T-helper 1 cell treated with Interleukin-12 subunit alpha and Interleukin-12 subunit beta and Interleukin-4 antibody, amounts not matched to agents 30 ng/mL and 1 ng/mL, for 36 hours (primary cell): ENCODE measurements around the gene FHOD3. TPM values are rescaled to one million over a fixed set of nuclear protein-coding genes. Genes with fewer than 3 reads are reported as not detected.

Source experiments
- intact Hi-C: fragments of 100-400 bp; cut with micrococcal nuclease; formaldehyde crosslinking; loops from one replicate; pipeline ENCODE4 v1.15.1; 2024
- total RNA-seq: library from RNA; stranded (reverse); gene quantifications from 2 replicates; pipeline ENCODE4 v1.2.3, GENCODE V29; 2022

FHOD3 gene
- total RNA-seq, 1 donor from 2014 or later, result not detected

DNA sequence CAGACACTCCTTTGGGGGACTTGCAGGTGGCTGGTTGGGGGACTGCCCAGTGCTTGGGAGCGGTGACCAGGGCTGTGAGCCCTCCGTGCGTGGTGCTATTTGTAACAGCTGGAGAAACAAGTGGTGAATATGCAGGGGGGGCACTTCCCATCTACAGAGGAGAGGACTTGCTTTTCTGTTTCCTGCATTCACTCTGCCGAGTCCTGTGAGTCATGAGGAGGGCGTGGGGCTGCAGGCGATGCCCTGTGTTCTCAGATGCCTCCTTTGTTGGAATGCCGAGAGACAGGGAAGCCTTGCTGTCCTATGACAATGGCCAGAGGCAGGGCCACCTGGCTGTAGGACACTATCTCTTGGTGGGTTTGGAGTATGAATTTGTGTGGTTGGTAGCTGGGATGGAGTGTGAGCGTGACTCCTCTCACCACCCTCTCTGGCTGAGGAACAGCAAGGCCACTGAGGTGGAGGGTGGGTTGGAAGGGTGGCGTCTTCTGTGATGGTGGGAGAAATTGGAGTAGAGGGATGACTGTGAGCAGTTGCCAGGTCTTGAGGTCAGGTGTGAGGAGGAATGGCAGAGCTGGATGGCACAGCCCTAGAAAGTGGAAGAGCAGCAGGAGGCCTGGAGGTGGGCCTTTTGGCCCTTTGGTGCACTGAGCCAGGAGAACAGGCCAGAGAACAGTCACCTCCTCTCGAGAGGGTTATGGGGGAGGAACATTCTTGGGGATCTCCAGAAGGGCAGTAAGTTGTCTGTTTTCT, 24.3 kb downstream of the FHOD3 start:
- intact Hi-C loops, result no loop called here

DNA sequence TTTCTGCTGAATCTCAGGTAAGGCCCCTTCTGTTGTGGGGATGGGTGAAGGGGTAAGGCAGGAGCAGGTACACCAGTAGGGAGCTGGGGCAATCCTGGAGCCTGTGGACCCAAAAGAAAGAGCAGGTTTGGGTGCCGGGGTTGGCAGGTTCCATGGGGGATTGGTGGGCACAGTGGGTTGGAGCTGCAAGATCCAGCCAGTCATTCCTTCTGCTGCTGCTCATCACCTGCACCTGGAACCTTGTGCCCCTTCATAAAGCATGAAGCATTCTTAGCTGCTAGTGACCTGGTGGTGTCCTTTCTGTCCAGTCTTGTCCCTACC, 24.9 kb downstream of the FHOD3 start:
- intact Hi-C loops, result no loop called here

DNA sequence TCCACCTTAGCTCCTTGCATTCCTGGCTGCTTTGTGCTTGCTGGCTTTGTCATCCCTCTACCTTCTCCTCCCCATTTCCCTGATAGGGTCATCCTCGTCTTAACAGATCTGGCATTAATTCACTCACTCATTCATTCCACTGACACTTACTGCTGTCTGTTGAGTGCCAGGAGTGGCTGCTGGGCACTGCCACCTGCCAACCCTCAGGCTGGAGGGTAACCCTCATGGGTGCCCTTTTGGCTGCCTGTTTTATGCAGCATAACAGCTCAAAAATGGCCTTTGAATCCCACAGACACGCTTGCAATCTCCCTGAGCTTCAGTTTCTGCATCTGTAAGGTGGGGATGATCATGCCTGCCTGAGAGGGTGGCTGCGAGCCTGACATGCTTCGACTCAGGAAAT, 25.2 kb downstream of the FHOD3 start:
- intact Hi-C loops, result no loop called here

DNA sequence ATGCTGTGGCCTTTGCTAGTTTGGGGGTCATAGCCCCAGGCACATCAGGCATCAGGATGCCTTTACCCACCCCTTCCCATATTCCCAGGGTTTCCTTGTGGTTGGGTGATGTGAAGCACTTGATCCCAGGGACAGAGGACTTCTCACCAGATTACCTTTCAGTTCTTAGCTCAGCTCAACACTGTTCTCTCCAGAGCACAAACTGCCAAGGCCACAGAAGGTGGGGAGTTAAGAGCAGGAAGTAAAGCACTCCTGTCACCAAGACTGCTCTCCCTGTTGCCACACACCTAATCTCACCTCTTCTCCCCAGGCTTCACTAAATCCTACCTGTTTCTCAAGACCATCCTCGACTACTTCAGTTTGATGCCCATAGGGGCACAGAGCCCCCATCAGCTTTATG, 25.9 kb downstream of the FHOD3 start:
- intact Hi-C loops, result no loop called here

DNA sequence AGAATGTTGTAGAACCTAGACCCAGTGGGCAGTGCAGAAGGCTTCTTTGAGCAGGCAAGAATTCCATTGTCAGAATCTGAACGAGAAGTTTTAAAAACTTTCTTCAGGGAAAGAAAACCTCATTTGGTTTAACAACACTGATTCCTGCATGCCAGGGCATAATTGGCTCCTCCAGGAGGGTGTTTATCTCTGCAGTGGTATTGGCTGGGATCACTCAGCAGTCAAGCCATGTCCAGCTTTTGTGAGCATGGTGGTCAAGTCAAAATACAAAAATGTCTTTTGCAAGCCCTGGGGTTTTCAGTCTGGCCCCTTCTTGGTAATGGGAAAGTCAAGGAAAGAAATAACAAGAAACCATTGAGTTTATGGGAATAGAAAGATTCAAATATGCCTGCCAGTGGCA, 28.3 kb downstream of the FHOD3 start:
- intact Hi-C loops, result no loop called here

DNA sequence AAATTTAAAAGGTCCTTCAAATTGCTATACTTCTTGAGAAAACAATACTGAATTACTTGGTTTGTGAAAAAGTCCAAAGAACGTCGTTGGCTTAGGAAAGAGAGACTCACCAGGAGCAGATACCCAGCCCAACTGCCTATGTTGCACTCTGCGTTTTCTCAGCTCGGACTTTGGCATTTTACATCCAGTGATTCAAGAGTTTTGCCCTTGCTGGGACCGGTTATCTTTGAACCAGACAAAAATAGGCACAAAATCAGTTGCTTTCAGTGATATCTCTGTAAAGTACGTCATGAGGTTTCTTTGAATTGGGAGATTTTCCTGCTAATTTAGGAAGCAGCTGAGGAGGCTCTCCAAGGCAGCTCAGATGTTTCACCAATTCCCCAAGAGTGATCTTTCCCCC, 29.3 kb downstream of the FHOD3 start:
- intact Hi-C loops, result no loop called here

DNA sequence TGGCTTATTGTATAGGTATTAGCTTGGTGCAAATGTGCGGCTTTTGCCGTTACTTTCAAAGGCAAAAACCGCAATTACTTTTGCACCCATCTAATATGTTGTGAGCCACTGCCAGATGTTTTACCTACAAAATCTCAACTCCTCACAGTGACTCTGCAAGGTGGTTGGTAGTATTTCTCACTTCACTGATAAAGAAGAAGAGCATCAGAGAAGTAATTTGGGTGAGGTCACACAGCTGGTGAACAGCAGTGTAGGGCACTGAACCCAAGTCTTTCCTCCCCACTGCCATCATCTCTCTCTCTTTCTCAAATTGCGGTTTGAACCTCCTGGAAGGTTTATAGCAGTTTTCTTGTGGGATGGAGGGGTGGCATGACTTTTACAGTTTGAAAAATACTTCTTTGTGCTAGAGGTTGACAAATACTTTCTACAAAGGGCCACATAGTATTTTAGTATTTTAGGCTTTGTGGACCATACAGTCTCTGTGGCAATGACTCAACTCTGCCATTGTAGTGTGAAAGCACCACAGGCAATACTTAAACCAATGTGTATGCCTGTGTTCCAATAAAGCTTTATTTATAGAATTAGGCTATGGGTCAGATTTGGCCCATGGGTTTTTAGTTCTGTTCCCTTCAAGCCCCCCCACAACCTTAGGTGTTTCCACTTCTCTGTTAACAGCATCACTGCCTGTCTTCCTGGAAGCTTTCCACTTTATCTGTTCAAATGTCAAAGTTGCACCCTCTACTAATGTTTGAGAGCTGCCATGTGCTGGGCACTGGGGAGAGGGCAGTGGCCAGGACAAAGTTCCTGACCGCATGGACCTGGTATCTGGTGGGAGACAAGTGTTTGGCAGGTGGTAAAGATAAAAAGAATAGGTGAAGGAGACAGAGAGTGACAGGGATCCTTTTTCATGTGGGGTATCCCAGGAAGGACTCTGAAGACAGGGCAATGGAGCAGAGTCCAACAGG, 30.1 kb downstream of the FHOD3 start:
- intact Hi-C loops, result no loop called here

DNA sequence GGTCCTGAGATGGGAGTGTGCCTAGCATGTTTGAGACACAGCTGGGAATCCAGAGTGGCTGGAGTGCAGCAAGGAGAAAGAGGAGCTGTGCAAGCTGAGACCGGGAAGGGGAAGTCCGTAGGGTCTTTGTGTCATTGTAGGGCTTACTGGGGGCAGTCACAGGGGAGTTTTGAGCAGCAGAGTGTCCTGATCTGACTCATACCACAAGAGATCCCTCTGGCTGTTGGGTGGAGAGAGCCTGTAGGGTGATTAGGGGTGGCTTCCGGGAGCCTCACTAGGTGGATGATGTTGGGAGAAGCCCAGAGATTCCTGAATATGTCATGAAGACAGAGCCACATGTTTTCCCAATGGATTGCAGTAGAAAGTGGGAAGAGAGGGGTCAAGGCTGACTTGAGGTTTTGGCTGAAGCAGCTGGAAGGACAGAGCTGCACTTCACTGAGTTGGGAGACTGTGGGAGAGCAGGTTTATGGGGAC, 30.9 kb downstream of the FHOD3 start:
- intact Hi-C loops, result no loop called here

DNA sequence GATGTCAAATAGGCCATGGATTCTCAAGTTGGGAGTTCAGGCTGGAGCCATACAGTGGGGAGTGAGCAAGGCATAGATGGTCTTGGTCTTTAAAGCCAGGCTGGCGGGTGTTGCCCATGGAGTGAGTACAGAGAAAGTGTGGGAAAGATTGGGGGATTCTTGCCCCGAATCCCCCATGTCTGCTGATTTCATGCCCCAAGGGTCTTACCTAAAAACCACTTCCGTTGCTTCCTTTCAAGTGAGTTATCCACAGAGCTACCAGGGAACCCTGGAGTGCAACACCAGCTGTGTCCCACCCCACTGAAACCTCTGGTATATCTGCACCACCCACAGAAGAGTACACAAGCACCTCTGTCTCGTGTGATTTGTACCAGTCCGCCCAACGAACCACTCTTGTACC, 31.4 kb downstream of the FHOD3 start:
- intact Hi-C loops, result no loop called here

DNA sequence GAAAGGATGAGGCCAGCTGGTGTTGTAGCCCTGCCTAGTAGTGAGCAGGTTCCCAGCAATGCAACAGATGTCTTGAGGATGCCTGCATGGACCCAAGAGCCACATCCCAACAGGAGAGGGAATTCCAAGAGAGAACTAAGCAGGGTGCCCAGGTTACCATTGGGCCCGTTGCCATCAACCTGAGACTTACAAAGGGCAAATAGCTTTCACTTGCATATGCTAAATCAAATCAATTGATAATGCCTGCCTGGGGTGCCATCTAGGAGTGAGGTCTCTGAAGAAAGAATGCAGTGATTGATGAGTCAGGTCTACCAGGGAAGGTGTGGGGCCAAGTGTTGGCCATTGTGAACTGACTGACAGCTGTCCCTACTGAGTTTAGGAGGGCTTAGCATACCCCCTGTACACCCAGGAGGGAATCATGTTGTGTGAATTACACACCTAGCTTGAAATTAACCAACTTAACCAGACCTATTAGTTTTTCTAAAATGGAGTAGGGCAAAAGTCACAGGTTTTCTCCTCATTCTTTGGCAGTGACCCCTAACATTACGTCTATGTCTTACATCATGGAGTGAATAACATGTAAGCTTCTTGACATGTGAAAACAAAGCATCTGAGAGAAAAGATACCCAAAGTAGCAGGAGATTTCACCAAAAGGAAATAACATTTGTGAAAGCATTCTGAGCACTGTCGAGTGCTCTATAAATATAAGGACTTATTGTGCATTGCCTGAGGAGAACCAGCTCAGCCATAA, 32.3 kb downstream of the FHOD3 start:
- intact Hi-C loops, result no loop called here

DNA sequence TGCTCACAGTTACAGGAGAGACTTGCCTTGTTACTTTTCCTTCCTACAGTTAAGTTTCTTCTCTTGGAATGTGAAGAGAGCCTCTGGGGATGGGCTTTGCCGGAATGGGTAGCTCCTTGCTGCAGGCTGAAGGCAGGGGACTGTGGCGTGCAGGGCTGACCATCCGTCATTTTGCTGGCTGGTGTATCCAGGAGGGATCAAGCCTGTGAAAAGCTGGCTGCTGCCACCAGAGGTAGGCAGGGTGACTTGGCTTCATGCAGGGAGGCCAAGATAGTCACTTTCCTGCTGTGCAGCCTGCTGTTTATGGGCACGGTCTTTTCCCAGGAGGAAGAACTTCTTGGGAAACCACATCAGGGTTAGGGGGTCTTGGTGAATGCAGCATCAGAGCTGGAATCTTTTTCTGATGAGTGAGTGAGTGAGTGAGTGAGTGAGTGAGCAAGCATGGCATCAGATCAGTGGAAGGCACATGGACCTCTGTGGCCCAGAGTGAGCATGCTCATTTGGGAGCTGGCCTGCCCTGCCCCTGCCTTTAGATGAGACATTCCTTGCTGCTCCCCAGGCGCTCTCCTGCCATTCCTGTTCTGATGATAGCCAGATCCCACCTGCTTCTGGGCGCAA, 33.0 kb downstream of the FHOD3 start:
- intact Hi-C loops, result no loop called here

DNA sequence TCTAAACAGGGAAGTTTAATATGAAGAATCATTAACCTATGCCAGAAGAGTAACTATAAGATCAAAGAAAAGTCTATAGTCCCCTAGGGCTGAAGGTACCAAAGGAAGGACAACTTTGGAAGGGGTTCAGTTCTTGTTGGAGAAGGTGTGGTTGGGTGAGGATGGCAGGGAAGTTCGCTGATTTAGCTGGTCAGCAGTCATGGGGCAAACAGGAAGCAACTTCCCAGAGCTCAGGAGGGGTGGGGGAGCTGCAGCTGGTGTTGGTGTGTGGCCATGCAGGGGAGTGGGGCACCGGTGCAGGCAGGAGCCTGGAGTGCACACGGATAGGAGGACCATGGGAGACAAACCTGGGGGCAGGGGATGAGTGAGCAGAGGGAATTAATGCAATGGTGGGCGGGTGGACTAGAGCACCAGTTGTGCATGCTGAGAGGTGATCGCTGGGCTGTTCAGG, 34.0 kb downstream of the FHOD3 start:
- intact Hi-C loops, result no loop called here

DNA sequence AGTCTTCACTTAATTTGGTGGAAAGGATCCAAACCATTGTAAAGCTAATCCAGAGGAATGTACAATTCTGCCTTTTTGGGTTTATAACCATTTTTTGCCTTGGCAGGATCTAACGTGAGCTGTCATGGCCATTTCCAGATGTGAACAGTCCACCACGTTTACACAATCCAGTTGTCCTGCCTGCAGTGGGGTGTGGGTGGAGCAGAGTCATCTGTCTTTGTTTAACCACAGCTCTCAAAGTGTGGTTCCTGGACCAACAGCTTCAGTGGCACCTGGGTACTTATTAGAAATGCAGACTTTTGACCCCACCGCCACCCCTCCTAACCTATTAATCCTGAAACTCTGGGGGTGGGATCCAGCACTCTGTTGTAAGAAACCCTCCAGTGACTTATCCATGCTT, 35.9 kb downstream of the FHOD3 start:
- intact Hi-C loops, result no loop called here

DNA sequence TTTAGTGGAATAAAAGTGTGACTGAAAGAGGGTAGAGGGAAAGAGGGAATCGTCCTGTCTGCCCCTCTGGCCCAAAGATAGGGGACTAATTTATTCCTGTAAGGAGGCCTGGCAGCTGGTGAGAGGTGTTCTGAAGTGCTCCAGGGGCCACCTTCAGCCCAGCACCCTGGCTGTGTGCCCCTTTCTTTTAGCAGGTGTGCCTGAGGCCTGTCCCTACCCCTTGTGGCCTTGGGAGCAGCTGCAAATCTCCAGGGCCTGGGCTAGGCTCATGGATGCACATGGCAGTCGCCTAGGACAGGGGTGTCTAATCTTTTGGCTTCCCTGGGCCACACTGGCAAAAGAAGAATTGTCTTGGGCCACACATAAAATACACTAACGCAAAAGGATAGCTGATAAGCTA, 37.3 kb downstream of the FHOD3 start:
- intact Hi-C loops, result no loop called here

DNA sequence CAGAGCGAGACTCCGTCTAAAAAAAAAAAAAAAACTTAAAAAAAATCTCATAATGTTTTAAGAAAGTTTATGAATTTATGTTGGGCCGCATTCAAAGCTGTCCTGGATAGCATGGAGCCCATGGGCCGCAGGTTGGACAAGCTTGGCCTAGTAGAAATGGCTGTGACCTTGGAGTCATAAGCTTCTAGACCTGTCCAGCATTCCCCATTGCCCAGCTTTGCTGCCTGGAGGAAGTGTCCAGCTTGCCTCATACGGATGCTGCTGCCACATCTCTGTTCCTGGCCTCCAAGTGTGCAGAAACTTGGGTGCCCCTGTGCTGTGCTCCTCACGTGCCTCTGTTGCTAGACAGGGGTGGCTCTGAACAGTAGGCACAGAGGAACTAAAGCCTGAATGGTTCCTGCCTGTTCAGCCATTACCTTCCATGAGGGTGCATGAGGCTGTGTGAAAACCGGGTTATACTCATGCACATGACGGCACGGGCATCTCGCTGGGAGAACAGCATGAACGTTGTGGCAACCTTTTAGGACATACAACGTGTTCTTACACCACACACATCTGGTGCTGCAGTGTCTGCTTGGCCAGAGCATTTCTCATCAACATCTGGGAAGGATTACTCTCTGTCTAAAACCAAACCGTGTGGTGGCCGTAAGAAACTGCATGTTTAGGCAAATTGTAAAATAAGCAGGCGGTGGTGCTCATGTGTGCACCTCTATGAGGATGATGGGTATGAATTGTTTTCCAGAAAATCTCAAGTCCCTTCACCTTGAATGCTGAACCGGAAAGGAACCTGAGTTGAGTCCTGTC, 38.2 kb downstream of the FHOD3 start:
- intact Hi-C loops, result no loop called here

DNA sequence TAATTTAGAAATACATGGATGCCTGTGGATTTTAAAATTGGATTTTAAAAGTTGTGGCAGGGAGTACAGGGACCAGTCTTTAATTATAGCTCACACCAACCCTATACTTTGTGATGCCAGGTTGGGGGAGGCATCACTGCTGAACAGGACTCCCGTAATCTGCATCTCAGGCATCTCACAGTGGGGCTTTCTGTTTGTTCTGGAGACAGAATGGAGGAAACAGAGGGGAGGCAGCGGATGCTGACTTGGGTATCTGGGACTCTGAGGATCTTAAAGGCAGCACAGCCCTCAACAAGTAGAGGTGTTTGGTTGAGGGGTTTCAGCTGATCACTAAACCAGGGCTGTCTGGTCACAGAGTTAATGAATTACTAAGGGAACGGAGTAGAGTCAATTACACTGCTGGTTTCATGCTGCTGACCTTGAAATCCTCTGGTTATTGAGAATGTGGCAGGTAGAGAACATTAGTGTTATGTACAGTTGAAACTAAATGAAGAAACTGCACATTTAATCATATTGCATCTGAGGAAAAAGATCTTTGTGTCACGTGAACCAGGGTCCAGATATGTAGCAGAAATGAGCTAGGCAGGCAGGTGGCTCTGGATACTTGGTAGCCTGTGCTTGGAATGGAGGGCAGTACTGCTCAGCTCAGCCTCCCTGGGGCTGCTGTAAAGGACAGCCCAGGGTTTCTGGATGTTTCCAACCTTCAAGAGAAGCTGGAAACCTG, 40.3 kb downstream of the FHOD3 start:
- intact Hi-C loops, result no loop called here

DNA sequence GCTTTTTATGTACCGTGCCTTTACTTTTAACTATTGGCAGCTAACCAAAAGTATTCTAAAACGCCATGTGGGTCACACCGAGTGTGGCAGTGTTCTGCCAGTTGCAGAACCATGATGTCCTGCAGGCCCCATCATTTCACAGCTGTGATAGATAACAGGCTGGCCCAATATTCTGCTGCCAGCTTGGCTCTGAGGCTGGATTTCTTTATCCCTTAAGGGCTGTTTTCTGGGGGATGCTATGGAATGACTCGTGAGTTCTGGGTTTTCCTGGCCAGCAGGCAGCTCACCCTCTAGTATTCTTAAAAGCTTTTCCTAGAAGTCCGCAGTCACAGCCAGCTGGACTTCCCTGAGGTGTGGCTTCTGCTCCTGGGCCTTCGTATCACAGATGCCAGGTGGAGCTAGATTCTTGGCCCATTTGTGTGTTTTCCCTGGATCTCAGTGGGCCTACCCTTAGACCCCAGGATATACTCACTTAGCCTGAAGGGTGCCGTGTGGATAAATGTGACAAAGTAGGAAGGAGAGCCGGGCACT, 41.0 kb downstream of the FHOD3 start:
- intact Hi-C loops, result no loop called here

DNA sequence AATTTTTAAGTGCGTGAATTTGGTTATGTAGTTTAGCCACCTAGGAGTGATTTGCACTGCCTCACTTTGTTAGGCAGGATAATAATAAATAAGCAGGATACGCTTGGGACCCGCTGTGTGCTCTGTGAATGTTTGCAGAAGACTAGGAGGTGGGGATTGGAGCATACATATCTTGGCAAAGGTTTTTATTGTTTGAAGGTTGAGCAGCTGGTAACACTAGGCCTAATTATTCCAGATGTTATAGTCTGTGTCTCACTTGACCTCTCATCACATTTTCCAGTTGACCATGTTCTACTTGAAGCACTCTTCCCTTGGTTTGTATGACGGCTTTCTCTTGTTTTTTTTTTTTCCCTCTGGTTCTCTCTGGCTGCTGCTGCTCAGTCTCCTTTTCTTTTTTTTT, 42.7 kb downstream of the FHOD3 start:
- intact Hi-C loops, result no loop called here

DNA sequence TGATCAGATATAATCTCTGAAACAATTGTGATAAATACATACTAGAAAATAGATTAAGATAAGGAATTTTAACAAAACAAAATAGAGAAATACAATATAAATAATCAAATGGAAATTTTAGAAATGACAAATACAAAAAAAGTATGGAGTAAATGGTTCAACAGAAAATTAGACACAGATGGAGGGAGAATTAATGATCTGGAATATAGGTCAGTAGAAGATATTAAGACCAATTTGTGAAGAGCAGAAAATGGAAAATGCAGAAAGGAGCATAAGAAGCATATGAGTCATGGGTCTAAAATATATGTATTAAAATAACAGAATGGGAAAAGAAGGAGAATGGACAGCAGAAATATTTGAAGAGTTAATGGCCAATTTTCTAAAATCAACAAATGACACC, 44.4 kb downstream of the FHOD3 start:
- intact Hi-C loops, result no loop called here

DNA sequence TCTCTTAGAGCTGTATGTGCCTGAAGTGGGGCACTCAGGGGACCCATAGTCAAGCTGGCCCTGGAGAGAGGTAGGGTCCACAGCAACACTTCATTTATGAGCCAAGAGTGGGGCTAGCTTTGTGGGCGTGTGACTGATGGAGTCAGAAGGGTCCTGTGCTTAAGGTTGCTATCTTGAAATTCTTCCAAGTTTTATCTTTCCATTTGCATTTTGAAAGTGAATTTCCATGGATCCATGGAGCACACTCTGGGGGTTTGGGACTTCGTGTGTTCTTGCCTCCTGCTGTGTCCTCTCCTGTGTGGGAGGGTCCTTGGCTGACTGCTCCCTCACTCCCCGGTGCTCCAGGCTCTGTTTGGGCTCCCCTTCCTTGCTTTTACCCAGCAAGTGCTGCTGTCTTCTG, 50.8 kb downstream of the FHOD3 start:
- intact Hi-C loops, result no loop called here
